HEK293 (cell line): ENCODE data around the gene ZC3H18.
A peak's percentile ranks its signal among the peaks of the same experiment; 100 is the strongest.

Experiments used
- FEZF1 ChIP-seq: fragments of 450-650 bp; formaldehyde crosslinking; IDR thresholded peaks from 2 replicates; pipeline ENCODE4 v1.5.1; 2016; ENCODE audit warnings: missing biosample characterization, missing genetic modification characterization
- OSR2 ChIP-seq: fragments of 450-650 bp; formaldehyde crosslinking; IDR thresholded peaks from 2 replicates; pipeline ENCODE4 v1.5.1; 2016; ENCODE audit warnings: missing biosample characterization, missing genetic modification characterization
- PRDM10 ChIP-seq: fragments of 450-650 bp; formaldehyde crosslinking; IDR thresholded peaks from 2 replicates; pipeline ENCODE4 v1.5.1; 2016; ENCODE audit warnings: missing biosample characterization, missing genetic modification characterization
- REPIN1 ChIP-seq: fragments of 450-650 bp; formaldehyde crosslinking; IDR thresholded peaks from 2 replicates; pipeline ENCODE4 v1.5.1; 2017; ENCODE audit warnings: missing biosample characterization, missing genetic modification characterization, low read depth
- ZBTB1 ChIP-seq: fragments of 450-650 bp; formaldehyde crosslinking; IDR thresholded peaks from 2 replicates; pipeline ENCODE4 v1.5.1; 2016; ENCODE audit warnings: missing biosample characterization, missing genetic modification characterization
- ZEB2 ChIP-seq: fragments of 450-650 bp; formaldehyde crosslinking; IDR thresholded peaks from 2 replicates; pipeline ENCODE4 v1.5.1; 2016; ENCODE audit warnings: missing biosample characterization, missing genetic modification characterization
- ZFP37 ChIP-seq: fragments of 450-650 bp; formaldehyde crosslinking; IDR thresholded peaks from 2 replicates; pipeline ENCODE4 v1.5.1; 2016; ENCODE audit warnings: missing biosample characterization, missing genetic modification characterization
- ZFP69B ChIP-seq: fragments of 450-650 bp; formaldehyde crosslinking; IDR thresholded peaks from 2 replicates; pipeline ENCODE4 v1.5.1; 2016; ENCODE audit warnings: missing biosample characterization, missing genetic modification characterization
- ZNF112 ChIP-seq: fragments of 450-650 bp; formaldehyde crosslinking; IDR thresholded peaks from 2 replicates; pipeline ENCODE4 v1.5.0; 2017; ENCODE audit warnings: missing biosample characterization, missing genetic modification characterization
- ZNF302 ChIP-seq: fragments of 450-650 bp; formaldehyde crosslinking; IDR thresholded peaks from 2 replicates; pipeline ENCODE4 v1.5.1; 2016; ENCODE audit warnings: missing biosample characterization, missing genetic modification characterization, low read depth
- ZNF473 ChIP-seq: fragments of 450-650 bp; formaldehyde crosslinking; IDR thresholded peaks from 2 replicates; pipeline ENCODE4 v1.5.1; 2017; ENCODE audit warnings: missing biosample characterization, missing genetic modification characterization
- ZNF530 ChIP-seq: fragments of 450-650 bp; formaldehyde crosslinking; IDR thresholded peaks from 2 replicates; pipeline ENCODE4 v1.5.1; 2016; ENCODE audit warnings: low read depth, missing biosample characterization, missing genetic modification characterization
- ZNF544 ChIP-seq: fragments of 450-650 bp; formaldehyde crosslinking; IDR thresholded peaks from 2 replicates; pipeline ENCODE4 v1.5.0; 2017; ENCODE audit warnings: missing biosample characterization, missing genetic modification characterization
- ZNF549 ChIP-seq: fragments of 450-650 bp; IDR thresholded peaks from 2 replicates; pipeline ENCODE4 v1.5.1; 2018; ENCODE audit warnings: missing biosample characterization, missing genetic modification characterization, mild to moderate bottlenecking, inconsistent platforms, moderate library complexity
- ZNF830 ChIP-seq: fragments of 450-650 bp; IDR thresholded peaks from 2 replicates; pipeline ENCODE4 v1.5.0; 2018; ENCODE audit warnings: missing biosample characterization, missing genetic modification characterization, low read depth, mild to moderate bottlenecking, moderate library complexity
- ZNF837 ChIP-seq: fragments of 450-650 bp; formaldehyde crosslinking; IDR thresholded peaks from 2 replicates; pipeline ENCODE4 v1.5.1; 2016; ENCODE audit warnings: missing biosample characterization, missing genetic modification characterization
- ZNF843 ChIP-seq: fragments of 450-650 bp; formaldehyde crosslinking; IDR thresholded peaks from 2 replicates; pipeline ENCODE4 v1.5.1; 2016; ENCODE audit warnings: missing biosample characterization, missing genetic modification characterization
- TF ChIP-seq, protein P1 (sequence below): fragments of 450-650 bp; formaldehyde crosslinking; conservative IDR thresholded peaks from 2 replicates; pipeline ENCODE4 v1.5.1; 2016; ENCODE audit warnings: low read depth, missing biosample characterization, missing genetic modification characterization
- TF ChIP-seq, protein P2 (sequence below): fragments of 450-650 bp; formaldehyde crosslinking; IDR thresholded peaks from 2 replicates; pipeline ENCODE4 v1.5.1; 2017; ENCODE audit warnings: missing biosample characterization, missing genetic modification characterization
- TF ChIP-seq, protein P3 (sequence below): fragments of 450-650 bp; formaldehyde crosslinking; IDR thresholded peaks from 2 replicates; pipeline ENCODE4 v1.5.1; 2016; ENCODE audit warnings: missing biosample characterization, missing genetic modification characterization

Gene ZC3H18

DNA sequence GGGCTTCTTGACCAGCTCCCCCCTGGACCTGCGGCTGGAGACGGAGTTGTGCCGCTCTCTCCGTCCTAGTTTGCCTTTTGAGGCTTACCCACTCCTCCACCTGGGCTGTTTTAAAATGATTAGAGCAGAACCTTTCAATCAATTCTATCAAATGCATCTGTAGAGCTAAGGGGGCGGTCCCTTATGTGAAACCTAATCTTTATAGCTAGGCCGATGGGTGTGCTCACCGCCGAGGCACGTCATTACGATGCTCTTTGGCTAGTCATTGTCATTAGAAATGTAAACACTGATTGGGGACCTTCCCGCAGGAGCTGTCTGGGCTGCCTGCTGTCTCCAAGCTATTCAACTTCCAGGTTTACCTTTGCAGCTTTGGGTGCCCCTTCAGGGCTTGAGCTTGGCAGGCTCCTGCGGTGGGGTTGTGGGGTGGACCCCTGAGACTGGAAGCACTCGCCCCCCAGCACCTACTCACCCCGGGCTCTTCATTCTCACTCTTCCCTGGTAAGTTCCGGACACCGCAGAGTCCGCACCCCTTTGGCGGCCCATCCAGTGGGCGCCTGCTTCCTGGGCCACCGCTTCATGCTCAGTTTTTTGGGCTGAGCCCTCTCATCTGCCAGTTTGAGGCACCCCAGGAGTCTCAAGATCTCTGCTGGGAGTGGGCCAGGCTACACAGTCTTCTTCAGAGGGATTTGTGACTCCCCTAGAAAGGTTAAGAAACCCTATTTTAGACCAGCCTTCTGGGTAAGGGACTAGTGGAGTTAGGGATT lies 47.2 kb downstream of the ZC3H18 start (continued):
- TF ChIP-seq, protein P1, sequence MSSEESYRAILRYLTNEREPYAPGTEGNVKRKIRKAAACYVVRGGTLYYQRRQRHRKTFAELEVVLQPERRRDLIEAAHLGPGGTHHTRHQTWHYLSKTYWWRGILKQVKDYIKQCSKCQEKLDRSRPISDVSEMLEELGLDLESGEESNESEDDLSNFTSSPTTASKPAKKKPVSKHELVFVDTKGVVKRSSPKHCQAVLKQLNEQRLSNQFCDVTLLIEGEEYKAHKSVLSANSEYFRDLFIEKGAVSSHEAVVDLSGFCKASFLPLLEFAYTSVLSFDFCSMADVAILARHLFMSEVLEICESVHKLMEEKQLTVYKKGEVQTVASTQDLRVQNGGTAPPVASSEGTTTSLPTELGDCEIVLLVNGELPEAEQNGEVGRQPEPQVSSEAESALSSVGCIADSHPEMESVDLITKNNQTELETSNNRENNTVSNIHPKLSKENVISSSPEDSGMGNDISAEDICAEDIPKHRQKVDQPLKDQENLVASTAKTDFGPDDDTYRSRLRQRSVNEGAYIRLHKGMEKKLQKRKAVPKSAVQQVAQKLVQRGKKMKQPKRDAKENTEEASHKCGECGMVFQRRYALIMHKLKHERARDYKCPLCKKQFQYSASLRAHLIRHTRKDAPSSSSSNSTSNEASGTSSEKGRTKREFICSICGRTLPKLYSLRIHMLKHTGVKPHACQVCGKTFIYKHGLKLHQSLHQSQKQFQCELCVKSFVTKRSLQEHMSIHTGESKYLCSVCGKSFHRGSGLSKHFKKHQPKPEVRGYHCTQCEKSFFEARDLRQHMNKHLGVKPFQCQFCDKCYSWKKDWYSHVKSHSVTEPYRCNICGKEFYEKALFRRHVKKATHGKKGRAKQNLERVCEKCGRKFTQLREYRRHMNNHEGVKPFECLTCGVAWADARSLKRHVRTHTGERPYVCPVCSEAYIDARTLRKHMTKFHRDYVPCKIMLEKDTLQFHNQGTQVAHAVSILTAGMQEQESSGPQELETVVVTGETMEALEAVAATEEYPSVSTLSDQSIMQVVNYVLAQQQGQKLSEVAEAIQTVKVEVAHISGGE (tag by site-specific recombination): no peak
- peak; percentile 65 for TF ChIP-seq ZEB2
- 0 out of 2 replicates have a peak, but pooled peaks have one; percentile 17 for TF ChIP-seq PRDM10 (tag by site-specific recombination)
- no peak for TF ChIP-seq ZFP37
- TF ChIP-seq ZNF843: no peak
- no peak for TF ChIP-seq ZNF530 (tag by site-specific recombination)
- no peak for TF ChIP-seq ZNF830 (tag by site-specific recombination)
- no peak for TF ChIP-seq ZNF837 (tag by site-specific recombination)
- TF ChIP-seq, protein P2, sequence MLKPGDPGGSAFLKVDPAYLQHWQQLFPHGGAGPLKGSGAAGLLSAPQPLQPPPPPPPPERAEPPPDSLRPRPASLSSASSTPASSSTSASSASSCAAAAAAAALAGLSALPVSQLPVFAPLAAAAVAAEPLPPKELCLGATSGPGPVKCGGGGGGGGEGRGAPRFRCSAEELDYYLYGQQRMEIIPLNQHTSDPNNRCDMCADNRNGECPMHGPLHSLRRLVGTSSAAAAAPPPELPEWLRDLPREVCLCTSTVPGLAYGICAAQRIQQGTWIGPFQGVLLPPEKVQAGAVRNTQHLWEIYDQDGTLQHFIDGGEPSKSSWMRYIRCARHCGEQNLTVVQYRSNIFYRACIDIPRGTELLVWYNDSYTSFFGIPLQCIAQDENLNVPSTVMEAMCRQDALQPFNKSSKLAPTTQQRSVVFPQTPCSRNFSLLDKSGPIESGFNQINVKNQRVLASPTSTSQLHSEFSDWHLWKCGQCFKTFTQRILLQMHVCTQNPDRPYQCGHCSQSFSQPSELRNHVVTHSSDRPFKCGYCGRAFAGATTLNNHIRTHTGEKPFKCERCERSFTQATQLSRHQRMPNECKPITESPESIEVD (tag by site-specific recombination): no peak
- no peak for TF ChIP-seq ZNF473
- no peak for TF ChIP-seq ZBTB1
- no peak for TF ChIP-seq ZNF112 (tag by site-specific recombination)
- TF ChIP-seq ZNF549 (tag by site-specific recombination): no peak
- TF ChIP-seq OSR2 (tag by site-specific recombination): peak; percentile 61
- TF ChIP-seq ZNF302 (tag by site-specific recombination): no peak
- no peak for TF ChIP-seq ZFP69B (tag by site-specific recombination)
- peak; percentile 50; the same call in 1 of the 2 replicates for TF ChIP-seq FEZF1 (tag by site-specific recombination)
- no peak for TF ChIP-seq ZNF544 (tag by site-specific recombination)
- TF ChIP-seq, protein P3, sequence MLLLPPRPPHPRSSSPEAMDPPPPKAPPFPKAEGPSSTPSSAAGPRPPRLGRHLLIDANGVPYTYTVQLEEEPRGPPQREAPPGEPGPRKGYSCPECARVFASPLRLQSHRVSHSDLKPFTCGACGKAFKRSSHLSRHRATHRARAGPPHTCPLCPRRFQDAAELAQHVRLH (tag by site-specific recombination): no peak
- TF ChIP-seq REPIN1: no peak
